Hematopoietic multipotent progenitor cell treated with erythropoietin and hydrocortisone succinate and interleukin-3 and kit ligand, for 4 days (in vitro differentiated cells): ENCODE data around the gene CLEC3A.
"Not testable (repeated sequence)": the region's sequence is repeated elsewhere in the genome, so short reads cannot be mapped to it uniquely, and the experiment has no call there.

Source experiments
- DNase-seq: peaks from one replicate; pipeline ENCODE4 v3.0.0-alpha.2; 2015

The CLEC3A gene

DNA sequence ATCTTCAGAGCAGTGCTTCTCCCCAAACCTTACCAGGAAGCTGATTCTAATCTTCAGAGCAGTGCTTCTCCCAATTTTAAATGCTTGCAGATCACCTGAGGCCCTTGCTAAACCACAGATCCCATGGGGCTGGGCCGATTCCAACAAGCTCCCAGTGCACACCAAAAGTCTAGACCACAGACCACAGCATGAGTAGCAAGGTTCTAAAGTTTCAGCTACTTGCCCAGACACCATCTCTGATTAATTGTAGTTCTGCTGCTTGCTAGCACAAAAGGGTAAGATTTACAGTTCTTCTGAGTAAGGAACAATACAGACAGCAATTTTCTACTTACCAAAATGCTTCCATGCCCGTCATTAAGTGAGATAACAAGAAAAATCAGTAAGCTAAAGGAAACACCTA, 12.2 kb downstream of the CLEC3A start:
- peak; percentile 25 for DNase-seq

DNA sequence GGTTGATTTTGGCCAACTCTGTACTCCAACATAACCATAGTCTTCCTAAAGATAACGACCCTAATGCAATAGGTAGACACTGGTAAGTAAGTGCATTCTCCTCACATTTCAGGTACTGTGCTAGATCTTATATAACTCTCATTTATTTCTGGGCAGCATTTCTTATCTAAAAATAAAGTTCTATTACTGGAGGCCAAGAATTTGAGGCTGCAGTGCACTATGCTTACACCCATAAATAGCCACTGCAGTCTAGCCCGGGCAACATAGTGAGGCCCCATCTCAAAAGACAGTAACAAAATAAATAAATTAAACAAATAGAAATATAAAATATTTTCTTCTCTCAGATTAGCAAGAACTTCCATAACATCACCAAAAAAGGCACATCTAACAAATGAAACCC, 12.7 kb downstream of the CLEC3A start:
- DNase-seq = no peak

DNA sequence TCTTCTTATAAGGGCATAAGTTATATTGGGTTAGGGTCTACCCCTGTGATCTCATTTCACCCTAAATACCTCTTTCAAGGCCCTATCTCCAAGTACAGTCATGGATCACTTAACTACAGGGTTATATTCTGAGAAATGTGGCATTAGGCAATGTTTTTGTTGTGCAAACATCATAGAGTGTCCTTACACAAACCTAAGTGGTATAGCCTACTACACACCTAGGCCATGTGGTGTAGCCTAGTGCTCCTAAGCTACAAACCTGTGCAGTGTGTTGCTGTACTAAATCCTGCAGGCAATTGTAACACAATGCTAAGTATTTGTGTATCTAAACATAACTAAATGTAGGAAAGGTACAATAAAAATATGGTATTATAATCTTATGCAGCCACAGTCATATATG, 18.0 kb downstream of the CLEC3A start:
- no peak for DNase-seq

DNA sequence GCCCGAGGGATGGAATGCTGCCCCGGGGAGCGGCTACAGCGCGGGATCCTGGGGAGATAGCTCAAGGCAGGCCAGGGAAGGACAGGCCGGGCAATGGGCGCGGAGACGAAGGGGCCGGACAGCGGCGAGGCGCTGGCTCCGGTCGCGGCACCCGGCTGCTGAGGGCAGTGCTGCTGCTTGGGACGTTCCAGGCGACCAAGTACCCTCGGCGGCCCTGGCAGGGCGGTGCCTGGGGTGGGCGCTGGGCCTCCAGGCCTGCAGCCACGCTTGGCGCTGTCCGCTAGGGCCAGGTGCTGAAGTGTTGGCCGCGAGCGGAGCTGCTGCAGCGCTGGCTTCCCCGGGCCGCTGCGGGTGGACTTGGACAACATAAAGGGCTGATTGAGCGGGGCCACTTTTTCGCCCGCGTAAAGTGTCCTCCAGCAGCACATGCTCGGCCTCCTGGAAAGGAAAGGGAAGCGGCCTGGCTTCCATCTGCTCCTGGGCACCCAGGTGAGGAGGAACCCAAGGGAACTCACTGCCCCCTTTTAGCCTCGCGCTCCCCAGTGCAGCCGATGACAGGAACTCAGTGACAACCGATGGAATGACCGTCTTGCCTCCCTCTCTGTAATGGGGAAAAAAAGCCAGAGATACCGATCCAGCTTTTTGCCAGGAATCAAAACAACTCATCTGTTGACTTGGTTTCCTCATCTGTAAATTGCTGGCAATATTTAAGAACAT, 23.7 kb downstream of the CLEC3A start:
- peak; percentile 83 for DNase-seq

GRCh38 chr16:78048319-78048718, 26.0 kb downstream of the CLEC3A start:
- DNase-seq = no peak

DNA sequence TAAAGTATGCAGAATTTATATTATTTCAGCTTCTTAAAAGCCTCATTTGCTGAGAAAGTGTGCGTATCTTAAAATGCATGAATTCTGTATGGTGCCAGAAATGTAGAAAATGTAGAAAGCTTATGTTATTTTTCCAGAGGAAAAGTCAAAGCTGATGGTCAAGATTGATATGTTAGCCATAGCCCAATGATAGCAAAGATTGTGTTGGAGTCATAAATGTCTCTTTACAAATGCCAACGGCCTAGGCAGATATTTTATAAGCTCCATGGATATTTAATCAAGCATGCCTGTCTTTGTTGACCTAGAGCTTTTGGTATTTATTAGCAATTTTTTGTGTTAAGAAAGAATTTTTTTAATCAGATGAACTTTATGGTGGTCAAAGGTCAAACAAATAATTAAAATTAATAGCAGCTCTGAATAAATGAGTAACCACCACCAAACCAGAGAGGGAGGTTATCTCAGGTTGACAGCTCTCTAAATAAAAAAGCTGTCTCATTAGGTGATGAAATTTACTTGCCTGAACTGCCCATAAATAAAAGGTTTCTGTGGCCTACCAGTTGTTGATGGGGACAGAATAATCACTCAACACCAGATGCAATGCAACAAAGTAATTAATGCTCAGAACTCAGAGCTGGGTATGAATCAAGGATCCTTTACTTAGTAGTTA, 28.5 kb downstream of the CLEC3A start:
- DNase-seq = no peak

DNA sequence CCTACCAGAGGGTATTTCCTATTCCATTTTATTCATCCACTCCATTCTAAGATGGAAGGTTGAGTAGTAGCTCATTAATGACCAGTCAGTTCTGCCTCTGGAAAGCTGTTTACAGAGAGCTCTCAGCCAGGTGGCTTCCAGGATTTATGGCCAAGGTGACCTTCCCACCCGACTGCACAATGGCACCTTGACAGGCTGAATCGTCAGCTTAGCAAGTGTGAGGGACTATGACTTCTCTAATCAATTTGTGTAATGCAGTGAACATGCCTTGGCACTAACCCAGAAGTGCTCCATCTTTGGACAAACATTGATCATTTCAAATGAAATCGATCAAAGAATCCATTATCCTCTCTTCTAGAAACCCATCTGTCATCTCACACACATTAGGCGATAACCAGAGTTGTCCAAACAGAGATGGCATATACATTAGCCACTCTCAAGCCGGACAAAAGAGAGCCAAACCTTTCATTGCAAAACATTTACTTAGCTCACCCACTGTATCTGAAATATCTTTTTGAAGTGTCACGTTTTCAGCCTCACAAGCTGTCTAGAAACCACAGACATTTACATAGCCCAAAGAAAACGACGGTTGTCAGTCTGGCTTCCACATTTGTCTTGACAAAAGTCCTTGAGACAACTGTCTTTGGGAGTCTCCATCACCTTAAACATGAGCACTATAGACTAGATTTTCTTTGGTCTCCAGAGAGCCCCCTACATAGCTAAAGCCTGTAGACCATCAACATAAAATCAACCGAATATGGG, 35.6 kb downstream of the CLEC3A start:
- no peak for DNase-seq

DNA sequence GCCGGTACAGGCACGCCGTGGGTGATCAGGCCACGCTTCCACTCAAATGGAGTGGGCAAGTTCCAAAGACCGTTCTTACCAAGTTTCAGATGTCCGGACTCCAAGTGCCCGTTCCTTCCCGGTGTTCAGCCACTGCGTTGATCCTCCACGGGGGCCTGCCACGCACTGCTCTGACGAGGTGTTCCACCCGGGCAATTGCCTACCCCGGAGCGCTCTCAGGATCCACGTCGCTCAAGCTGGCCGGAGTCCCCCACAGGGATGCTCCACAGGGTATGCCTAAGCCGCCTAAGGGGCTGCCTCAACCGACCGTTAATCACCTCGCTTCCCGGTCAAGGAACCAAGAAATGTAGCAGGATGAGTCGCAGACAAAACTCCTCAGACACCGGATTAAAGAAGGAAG, 37.5 kb downstream of the CLEC3A start:
- not testable (repeated sequence) for DNase-seq

- DNase-seq = peak; percentile 9
These were observed 37.9 kb downstream of the CLEC3A start for GRCh38 chr16:78060295-78060694.

DNA sequence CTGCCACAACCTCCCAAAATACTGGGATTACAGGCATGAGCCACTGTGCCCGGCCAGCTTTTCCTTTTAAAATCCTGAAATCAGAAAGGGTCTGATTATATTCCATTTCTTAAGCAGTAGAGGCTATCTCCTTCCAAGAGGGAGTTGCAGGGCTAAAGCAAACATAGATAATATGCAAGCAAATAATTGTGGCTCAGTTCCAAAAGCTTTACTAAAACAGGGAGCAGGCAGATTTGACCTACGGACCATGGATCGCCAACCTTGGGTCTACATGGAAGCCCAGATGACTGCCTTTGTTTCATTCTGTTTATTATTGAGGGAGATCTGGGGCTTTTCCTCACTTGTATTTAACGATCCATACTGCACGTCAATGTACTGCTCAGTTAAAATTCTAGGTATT, 38.5 kb downstream of the CLEC3A start:
- no peak for DNase-seq

DNA sequence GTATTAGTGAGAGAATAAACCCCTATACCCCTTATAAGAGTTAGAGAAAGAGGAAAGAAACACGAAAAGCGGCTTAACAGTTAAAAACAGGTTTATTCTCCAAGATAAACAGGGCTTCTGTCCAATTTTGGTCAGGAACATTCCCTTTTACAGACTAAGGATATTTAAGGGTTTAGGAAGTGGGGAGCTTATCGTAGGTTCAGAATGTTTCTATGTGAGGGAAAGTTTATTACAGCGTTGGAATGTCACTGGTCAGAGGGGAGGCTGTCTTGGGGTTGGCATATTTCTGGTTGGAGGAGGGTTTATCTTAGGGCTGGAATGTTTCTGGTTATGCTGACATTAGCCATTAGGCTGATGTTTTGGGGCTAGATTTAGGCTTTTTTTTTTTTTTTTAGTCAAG, 43.0 kb downstream of the CLEC3A start:
- no peak for DNase-seq

- DNase-seq = no peak
These were observed 47.6 kb downstream of the CLEC3A start for GRCh38 chr16:78069913-78070312.

DNA sequence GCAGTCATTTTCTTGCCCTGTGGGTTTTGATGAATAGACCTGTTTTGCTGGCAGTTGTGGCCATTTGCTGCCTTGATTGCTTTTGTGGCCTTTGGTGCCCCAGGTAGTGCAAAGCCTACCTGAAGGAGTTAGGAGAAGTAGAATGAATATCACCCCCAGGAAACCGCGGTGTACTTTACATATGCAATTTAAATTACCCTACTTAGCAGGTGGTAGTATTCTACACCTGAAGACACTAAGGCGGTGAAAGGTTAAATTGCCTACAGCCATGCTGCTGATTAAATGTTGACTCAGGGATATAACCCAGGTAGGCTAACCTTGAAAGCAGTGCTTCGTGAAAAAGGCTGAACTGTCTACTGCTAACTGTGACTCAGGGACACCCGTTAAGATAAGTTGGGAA, 49.9 kb downstream of the CLEC3A start:
- no peak for DNase-seq

DNA sequence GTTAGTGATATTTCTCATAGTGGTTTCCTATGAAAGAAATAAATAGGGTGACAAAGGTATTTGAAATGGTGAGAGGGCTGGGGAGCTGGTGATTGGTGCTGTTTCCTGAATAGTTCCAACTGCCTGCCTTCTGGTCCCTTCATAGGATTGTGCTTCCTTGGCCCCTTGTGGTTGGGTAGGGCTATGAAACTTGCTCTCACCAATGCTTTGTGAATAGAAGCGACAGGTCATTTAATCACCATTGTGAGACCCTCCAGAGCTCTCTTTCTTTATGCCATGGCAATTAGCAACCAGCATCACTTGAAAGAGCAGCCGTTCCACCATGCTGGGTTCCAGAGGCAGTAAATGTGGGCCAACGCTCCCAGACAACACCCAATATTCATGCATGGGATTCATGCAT, 53.5 kb downstream of the CLEC3A start:
- DNase-seq = no peak

DNA sequence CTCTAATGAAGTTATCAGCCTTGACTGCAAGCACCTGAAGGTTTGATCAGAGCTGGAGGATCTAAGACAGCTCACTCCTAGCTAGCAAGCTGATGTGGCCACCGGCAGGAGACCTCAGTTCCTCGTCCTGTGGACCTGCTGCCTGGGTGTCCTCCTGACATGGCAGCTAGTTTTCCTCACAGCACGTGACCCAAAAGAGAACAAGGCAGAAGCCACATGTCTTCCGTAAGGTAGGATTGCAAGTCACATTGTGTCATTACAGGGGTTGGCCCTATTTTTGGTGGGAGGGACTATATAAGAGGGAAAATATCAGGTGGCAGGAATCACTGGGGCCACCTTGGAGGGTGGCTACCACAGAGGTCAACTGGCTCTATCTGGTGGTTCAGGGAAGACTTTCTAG, 59.0 kb downstream of the CLEC3A start:
- DNase-seq = no peak
